ENCODE measurements around the gene CFAP77. TPM values are rescaled to one million over a fixed set of nuclear protein-coding genes. Genes with fewer than 3 reads are reported as not detected.

The CFAP77 gene
- polyA plus RNA-seq, 1 of the 3 experiments (the other 2 are of a cell fraction), result 1.1 TPM

GRCh38 chr9:132366481-132366880 is 43.5 kb upstream of the CFAP77 start:
- 91% methylated on average over 4 of the region's 4 CpGs for WGBS (ENCODE audit: low lambda C conversion rate)
- CTCF ChIA-PET, result no interaction called here
- no peak for DNase-seq

More at GRCh38 chr9:132366481-132366880, 43.5 kb upstream of the CFAP77 start:
- Histone ChIP-seq H4K20me1 (ENCODE audit: insufficient read depth) (no peaks in the 10 kb centered on the region), H3K36me3 (replicated peaks in 1 of 2; ENCODE audit: control insufficient read depth in 1 of 2, insufficient read depth in 2 of 2, low read length in 1 of 2) (no peaks in the 10 kb centered on the region), H3K27me3 (ENCODE audit: insufficient read depth) (no peaks in the 10 kb centered on the region), H3K4me1 (ENCODE audit: control insufficient read depth in 1 of 2, insufficient read depth in 2 of 2, low read depth in 1 of 2, low read length in 1 of 2) (no peaks in the 10 kb centered on the region; a peak in 1 of 4 replicates), H3K9me2 (no peaks in the 10 kb centered on the region), H3K27ac (ENCODE audit: low read depth in 2 of 2, low read length in 1 of 2) (no peak overlapping the region), H3K4me3 (ENCODE audit: low read depth in 2 of 2, low read length in 1 of 2) (no peak overlapping the region), H3F3A (replicated peaks; ENCODE audit: insufficient read depth) (peaks cover 8% of the 10 kb centered on the region), H3K79me2 (ENCODE audit: insufficient read depth) (no peaks in the 10 kb centered on the region), H3K9ac (no peak overlapping the region), H3K9me3 (no peaks in the 10 kb centered on the region), H2AFZ (ENCODE audit: low read depth) (no peak overlapping the region), H3K4me2 (no peak overlapping the region)
- TF ChIP-seq TEAD4 (IDR thresholded peaks at IDR 0.05; ENCODE audit: borderline replicate concordance, insufficient read depth) (no peak), ZBTB33 (IDR thresholded peaks at IDR 0.05; ENCODE audit: borderline replicate concordance, low read depth) (no peak), TAF1 (IDR thresholded peaks at IDR 0.05; ENCODE audit: borderline replicate concordance, low read depth, low read length) (no peak), YY1 (IDR thresholded peaks at IDR 0.05; ENCODE audit: low read depth) (no peak), EP300 (IDR thresholded peaks at IDR 0.05; ENCODE audit: borderline replicate concordance in 1 of 2, low read depth in 1 of 2, low read length in 1 of 2) (no peak), GABPA (IDR thresholded peaks at IDR 0.05; ENCODE audit: low read depth) (no peak), MEF2A (IDR thresholded peaks at IDR 0.05; ENCODE audit: borderline replicate concordance, low read depth) (no peak), RAD21 (IDR thresholded peaks at IDR 0.05; ENCODE audit: low read length) (no peak), TCF12 (IDR thresholded peaks at IDR 0.05) (no peak), FOXJ3 (CRISPR knock-in tag; IDR thresholded peaks at IDR 0.05) (no peak)
- TF ChIP-seq, protein P1, sequence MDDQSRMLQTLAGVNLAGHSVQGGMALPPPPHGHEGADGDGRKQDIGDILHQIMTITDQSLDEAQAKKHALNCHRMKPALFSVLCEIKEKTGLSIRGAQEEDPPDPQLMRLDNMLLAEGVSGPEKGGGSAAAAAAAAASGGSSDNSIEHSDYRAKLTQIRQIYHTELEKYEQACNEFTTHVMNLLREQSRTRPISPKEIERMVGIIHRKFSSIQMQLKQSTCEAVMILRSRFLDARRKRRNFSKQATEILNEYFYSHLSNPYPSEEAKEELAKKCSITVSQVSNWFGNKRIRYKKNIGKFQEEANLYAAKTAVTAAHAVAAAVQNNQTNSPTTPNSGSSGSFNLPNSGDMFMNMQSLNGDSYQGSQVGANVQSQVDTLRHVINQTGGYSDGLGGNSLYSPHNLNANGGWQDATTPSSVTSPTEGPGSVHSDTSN (IDR thresholded peaks at IDR 0.05), result no peak
- TF ChIP-seq, protein P2, sequence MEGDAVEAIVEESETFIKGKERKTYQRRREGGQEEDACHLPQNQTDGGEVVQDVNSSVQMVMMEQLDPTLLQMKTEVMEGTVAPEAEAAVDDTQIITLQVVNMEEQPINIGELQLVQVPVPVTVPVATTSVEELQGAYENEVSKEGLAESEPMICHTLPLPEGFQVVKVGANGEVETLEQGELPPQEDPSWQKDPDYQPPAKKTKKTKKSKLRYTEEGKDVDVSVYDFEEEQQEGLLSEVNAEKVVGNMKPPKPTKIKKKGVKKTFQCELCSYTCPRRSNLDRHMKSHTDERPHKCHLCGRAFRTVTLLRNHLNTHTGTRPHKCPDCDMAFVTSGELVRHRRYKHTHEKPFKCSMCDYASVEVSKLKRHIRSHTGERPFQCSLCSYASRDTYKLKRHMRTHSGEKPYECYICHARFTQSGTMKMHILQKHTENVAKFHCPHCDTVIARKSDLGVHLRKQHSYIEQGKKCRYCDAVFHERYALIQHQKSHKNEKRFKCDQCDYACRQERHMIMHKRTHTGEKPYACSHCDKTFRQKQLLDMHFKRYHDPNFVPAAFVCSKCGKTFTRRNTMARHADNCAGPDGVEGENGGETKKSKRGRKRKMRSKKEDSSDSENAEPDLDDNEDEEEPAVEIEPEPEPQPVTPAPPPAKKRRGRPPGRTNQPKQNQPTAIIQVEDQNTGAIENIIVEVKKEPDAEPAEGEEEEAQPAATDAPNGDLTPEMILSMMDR (IDR thresholded peaks at IDR 0.05), result no peak
- TF ChIP-seq, protein P3, sequence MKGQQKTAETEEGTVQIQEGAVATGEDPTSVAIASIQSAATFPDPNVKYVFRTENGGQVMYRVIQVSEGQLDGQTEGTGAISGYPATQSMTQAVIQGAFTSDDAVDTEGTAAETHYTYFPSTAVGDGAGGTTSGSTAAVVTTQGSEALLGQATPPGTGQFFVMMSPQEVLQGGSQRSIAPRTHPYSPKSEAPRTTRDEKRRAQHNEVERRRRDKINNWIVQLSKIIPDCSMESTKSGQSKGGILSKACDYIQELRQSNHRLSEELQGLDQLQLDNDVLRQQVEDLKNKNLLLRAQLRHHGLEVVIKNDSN (IDR thresholded peaks at IDR 0.05; ENCODE audit: borderline replicate concordance, low read depth), result no peak
- POLR2A ChIA-PET, result no interaction called here
